HEK293 (cell line): ENCODE measurements around the gene SFN.

Source experiments
- KLF9 ChIP-seq: fragments of 450-650 bp; formaldehyde crosslinking; IDR thresholded peaks from 2 replicates; pipeline ENCODE4 v1.5.1; 2016; ENCODE audit warnings: missing biosample characterization, missing genetic modification characterization, low read depth
- TCF7L2 ChIP-seq: IDR thresholded peaks from 2 replicates; pipeline ENCODE4 v1.6.1; 2011; ENCODE audit warnings: low read depth, mild to moderate bottlenecking, inconsistent platforms, low read length, moderate library complexity, borderline replicate concordance
- ZFP3 ChIP-seq: fragments of 450-650 bp; formaldehyde crosslinking; IDR thresholded peaks from 2 replicates; pipeline ENCODE4 v1.5.1; 2016; ENCODE audit warnings: low read depth, missing biosample characterization, missing genetic modification characterization
- ZNF23 ChIP-seq: fragments of 450-650 bp; formaldehyde crosslinking; IDR thresholded peaks from 2 replicates; pipeline ENCODE4 v1.5.1; 2016; ENCODE audit warnings: missing biosample characterization, missing genetic modification characterization, borderline replicate concordance
- TF ChIP-seq, protein P1 (sequence below): fragments of 450-650 bp; formaldehyde crosslinking; IDR thresholded peaks from 2 replicates; pipeline ENCODE4 v1.5.1; 2016; ENCODE audit warnings: missing biosample characterization, missing genetic modification characterization

DNA sequence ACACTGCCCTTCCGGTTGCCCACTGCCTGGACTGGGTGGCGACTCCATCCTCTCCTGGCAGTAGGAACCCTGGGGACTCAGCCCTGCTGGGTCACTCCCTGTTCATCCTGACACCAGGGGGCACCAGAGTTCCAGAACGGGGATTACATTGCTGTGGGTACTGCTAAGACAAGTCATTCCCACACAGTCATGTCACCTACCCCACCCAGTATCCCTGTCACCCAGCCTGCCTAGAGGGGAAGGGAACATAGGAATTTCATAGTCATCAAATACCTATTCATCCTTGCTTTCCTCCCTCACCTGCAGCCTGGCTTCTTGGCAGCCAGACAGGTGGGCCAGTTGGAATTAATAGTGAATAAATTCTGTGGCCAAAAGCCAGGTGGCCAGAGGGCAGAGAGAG lies 9.8 kb upstream of the SFN start:
- TF ChIP-seq, protein P1, sequence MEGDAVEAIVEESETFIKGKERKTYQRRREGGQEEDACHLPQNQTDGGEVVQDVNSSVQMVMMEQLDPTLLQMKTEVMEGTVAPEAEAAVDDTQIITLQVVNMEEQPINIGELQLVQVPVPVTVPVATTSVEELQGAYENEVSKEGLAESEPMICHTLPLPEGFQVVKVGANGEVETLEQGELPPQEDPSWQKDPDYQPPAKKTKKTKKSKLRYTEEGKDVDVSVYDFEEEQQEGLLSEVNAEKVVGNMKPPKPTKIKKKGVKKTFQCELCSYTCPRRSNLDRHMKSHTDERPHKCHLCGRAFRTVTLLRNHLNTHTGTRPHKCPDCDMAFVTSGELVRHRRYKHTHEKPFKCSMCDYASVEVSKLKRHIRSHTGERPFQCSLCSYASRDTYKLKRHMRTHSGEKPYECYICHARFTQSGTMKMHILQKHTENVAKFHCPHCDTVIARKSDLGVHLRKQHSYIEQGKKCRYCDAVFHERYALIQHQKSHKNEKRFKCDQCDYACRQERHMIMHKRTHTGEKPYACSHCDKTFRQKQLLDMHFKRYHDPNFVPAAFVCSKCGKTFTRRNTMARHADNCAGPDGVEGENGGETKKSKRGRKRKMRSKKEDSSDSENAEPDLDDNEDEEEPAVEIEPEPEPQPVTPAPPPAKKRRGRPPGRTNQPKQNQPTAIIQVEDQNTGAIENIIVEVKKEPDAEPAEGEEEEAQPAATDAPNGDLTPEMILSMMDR (tag by site-specific recombination) = peak; percentile 45; the same call in 1 of the 2 replicates
- TF ChIP-seq KLF9 (tag by site-specific recombination) (no peak), ZFP3 (tag by site-specific recombination) (no peak), ZNF23 (tag by site-specific recombination) (no peak), TCF7L2 (no peak)
